Measurements from ENCODE around the gene FAM9C.

DNA sequence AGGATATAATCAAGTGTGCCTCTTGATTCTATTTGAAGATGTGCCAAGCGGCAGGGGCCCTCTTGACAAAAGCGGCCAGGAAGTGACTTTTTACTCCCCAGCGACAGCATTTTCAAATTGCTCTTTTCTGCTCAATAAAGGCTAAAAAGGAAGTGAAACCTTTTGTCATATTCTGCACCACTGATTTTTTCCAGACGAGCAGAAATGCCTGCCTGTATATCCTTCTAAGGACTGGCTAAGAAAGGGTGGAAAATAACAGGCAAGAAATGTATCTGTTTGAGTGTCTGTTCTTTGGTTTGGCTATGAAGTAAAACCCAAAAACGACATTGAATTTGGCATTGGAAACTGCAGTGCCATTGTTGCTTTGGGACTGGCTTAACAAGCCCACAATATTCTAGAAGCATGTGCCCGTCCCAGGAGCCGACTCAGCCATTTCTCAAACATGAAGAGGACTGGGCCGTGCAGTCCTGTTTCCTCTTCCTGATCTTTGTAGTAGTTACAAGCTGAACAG is 44.1 kb downstream of the FAM9C start:
- no peak for TF ChIP-seq ZNF623 (tag by site-specific recombination; IDR thresholded peaks at IDR 0.05)
- no peak for TF ChIP-seq ZNF24 (tag by site-specific recombination; IDR thresholded peaks at IDR 0.05)
- no peak for TF ChIP-seq ZNF394 (tag by site-specific recombination; IDR thresholded peaks at IDR 0.05; ENCODE audit: borderline replicate concordance)
- TF ChIP-seq ZBTB21 (tag by site-specific recombination; IDR thresholded peaks at IDR 0.05): no peak
- no peak for TF ChIP-seq HOXC10 (CRISPR knock-in tag; IDR thresholded peaks at IDR 0.05)
- no peak for TF ChIP-seq CTCF (tag by site-specific recombination; IDR thresholded peaks at IDR 0.05)
- TF ChIP-seq ZNF274 (IDR thresholded peaks at IDR 0.05; ENCODE audit: low read length): no peak
- no peak for TF ChIP-seq ZNF274 (tag by site-specific recombination; IDR thresholded peaks at IDR 0.05; ENCODE audit: borderline replicate concordance)
- TF ChIP-seq ZNF555 (tag by site-specific recombination; conservative IDR thresholded peaks at IDR 0.05): no peak
- TF ChIP-seq SETDB1 (IDR thresholded peaks at IDR 0.05; ENCODE audit: insufficient read length, low read length): no peak
- no peak for TF ChIP-seq ZNF335 (tag by site-specific recombination; conservative IDR thresholded peaks at IDR 0.05)
